GM18520 (cell line): ENCODE data around the gene RAVER1.
"Not testable (repeated sequence)": the region's sequence is repeated elsewhere in the genome, so short reads cannot be mapped to it uniquely, and the experiment has no call there.

Experiments
- ATAC-seq: cut with Tn5 transposase; IDR thresholded peaks from one replicate; pipeline ENCODE4 v1.9.1; 2021; ENCODE audit not compliant: unreplicated experiment

Gene RAVER1

DNA sequence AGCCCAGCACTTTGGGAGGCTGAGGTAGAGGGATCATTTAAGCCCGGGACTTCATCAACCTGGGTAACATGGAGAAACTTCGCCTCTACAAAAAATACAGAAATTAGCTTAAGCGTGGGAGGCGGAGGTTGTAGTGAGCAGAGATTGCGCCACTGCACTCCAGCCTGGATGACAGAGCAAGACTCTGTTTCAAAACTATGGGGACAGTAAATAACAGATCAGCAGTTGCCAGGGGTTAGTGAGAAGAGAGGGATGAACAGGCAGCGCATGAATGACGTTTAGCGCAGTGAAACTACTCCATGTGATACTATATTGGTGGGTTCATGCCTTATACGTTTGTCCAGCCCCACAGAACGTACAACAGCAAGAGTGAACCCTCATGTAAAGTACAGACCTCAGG is 13.2 kb upstream of the RAVER1 start:
- no peak for ATAC-seq

DNA sequence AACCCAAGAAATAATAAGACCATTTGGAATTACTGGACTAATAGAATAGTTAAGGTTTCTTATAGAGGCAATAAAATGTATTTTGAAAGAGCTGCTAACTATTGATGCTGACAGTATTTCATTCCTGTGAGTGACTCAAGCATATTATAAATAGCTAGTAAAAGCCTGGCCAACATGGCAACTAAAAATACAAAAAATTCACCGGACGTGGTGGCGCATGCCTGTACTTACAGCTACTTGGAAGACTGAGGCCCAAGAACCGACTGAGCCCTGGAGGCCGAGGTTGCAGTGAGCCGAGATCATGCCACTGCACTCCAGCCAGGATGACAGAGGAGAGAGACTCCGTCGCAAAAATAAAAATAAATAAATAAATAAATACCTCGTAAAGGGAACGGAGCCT is 11.5 kb upstream of the RAVER1 start:
- no peak for ATAC-seq

DNA sequence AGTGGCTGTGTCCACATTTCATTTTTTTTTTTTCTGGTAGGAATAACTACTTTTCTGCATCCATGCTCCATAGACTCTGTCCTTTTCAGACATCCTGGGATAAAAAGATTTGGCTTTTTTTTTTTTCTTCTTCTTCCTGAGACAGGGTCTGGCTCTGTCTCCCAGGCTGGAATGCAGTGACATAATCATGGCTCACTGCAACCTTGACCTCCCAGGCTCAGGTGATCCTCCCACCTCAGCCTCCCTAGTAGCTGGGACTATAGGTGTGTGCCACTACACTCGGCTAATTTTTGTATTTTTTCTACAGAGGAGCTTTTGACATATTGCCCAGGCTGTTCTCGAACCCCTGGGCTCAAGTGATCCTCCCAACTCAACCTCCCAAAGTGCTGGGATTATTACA is 10.2 kb upstream of the RAVER1 start:
- no peak for ATAC-seq

DNA sequence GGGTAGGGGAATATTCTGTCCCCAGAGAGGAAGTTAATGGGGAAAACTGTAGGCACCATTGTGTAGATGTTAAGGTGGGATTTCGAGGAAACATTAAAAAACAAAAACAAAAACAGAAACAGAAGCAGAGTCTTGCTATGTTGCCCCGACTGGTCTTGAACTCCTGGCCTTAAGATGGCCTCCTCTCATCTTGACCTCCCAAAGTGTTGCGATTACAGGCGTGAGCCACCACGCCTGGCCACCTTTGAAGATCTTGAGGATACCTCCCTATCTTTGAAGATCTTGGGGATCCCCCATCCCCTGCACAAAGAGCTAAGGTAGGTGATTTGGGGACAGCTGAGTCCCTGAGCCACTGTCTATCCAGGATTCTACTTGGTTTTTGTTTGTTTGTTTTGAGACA is 6.6 kb upstream of the RAVER1 start:
- no peak for ATAC-seq

DNA sequence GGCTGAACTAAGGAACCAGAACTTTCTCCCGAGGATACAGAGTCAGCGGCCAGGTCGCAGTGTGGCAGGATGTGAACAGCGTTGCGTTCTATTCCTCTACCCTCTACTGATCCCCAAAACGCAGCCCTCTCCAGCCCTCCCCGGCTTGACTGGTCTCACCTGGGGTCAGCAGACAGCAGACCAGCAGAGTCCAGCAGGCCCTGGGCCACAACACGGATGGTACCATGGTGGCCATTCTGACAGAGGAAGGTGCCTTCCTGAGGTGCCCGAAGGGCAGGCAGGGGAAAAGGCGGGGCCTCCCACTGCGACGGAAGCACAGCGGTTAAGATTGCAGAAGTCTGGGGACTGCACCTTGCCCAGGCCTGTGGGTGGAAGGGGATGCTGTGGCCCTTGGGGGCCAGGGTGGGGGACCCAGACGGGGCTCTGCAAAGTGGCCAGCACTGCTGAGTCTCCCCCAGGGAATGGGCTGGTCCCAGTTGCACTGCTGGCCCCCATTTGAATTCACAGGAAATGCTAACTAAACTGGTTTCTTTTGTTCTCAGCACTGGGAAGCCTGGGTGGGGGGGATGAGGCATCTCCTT is 6.1 kb upstream of the RAVER1 start, which contains the start of gene ICAM3:
Gene ICAM3, minus strand, starts transcription at position 245 of the 581 bp plus-strand sequence. Its CDS starts 10 bp downstream, at position 235.
- peak; percentile 77 for ATAC-seq

DNA sequence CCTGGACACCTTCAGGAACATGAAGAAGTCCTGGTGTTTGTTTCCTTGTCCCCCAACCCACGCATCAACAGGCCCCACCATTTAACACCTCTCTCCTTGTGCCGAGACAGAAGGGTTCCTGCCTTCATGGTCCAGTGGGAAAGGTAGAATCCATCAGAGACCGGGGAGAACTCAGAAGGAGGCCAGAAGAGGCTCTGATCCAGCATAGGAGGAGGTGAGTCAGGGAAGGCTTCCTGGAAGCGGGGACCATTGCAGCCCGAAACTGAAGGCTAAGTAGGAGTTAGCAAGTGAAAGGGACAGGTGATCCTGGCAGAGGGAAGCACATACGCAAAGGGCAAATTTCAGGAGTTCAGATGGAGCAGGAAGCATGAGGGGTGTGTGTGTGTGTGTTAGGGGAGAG is 5.6 kb upstream of the RAVER1 start:
- no peak for ATAC-seq

DNA sequence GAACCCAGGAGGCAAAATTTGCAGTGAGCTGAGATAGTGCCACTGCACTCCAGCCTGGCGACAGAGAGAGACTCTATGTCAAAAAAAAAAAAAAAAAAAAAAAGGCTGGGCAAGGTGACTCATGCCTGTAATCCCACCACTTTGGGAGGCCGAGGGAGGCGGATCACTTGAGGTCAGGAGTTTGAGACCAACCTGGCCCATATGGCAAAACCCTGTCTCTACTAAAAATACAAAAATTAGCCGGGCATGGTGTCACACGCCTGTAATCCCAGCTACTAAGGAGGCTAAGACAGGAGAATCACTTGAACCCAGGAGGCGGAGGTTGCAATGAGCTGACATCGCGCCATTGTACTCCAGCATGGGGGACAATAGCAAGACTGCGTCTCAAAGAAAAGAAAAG is 3.4 kb upstream of the RAVER1 start:
- not testable (repeated sequence) for ATAC-seq

DNA sequence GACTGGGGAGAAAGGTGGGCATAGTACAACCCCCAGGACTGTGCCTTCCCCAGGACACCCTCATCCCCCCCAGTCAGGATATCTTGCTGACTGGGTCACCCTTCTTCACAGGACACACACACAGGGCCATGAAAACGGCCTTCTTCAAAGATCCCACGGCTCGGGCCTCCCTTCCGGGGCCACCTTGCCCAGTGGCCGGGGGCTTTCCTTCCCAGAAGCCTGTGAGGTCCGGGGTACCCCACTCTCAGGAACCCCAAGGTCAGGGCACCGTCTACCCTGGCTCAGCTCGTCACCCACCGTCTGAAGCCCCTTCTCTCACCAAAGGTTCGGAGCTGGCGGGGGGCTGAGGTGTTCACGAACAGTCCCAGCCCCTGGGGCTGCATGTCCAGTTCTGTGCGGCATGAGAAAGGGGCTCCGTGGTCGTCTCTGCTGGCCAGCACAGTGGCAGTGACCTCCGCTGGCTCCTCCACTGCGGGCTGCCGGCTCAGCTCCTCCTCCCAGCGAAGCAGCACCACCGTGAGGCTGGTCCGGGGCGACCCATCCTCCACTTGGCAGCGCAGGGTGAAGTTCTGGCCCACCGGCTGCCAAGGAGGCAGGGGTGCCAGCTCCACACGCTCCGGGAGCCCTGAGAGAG is 2.1 kb upstream of the RAVER1 start:
- no peak for ATAC-seq

DNA sequence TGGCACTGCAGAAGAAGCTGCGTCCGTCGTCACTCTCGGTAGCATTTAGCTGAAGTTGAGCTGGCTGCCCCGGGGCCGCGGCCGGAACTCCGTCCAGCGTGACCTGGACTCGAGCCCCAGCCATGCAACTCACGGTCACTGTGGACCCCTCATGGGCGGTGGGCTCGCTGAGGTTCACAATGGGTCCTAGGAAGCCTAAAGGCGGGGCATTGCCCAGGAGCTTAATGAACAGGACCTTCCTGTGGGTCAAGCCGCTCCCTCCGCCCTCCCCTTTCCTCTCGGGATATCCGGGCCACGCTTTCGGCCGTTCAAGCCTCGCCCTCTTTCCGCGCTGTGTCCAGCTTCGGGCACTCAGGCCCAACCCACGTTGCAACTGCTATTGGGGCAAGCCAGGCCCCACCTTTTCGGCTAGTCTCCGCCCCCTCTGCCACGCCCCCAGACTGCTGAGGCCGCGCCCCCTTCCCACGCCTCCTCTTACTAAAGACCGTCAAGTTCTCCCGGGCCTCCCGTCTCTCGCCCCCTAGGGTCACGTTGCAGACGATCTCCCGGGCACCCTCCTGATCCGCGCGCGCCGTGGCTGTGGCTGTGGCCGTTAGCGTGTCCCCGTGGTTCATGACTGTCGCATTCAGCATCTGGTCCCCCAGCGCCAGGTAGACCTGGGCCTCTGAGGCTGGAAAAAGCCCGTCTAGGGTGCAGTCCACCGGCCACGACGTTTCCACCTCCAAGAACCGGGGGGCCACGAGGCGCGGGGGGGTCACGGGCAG is 1.4 kb upstream of the RAVER1 start:
- ATAC-seq, result no peak

DNA sequence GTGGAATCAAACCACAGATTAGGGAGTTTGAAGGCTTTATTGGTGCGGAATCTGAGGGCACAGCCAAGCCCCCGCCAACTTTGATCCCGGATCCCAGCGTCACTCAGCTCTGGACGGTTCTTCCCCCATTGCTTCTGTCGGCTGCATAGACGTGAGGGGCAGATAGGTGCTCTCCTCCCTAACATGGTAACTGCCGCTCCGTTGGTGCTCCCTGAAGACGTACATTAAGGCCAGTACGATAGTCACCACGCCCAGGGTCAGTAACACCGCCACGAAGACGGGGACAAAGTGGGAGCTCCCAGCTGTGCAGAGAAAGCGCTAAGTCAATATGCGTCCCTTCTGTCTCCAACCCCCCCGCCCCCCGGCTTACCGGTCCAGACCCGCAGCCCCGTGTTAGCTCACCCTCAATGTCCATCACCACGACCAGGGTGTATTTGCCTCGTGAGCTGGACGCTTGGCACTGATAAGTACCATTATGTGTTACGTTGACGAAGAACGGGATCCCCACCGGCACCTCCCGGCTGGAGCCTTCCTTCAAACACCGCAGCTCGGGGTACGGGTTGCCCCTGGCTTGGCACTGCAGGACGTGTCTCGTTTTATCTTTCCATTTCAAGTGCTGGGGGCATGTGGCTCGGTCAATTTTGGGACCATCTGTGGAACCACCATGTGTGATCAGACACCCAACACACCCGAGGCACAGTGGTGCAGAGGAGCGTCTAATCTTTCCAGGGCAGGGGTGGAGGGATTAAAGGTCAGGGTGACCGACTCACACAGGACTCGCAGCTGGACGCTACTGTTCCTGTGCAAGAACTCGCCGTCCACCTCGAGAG is 644 bp upstream of the RAVER1 start:
- ATAC-seq, result no peak

DNA sequence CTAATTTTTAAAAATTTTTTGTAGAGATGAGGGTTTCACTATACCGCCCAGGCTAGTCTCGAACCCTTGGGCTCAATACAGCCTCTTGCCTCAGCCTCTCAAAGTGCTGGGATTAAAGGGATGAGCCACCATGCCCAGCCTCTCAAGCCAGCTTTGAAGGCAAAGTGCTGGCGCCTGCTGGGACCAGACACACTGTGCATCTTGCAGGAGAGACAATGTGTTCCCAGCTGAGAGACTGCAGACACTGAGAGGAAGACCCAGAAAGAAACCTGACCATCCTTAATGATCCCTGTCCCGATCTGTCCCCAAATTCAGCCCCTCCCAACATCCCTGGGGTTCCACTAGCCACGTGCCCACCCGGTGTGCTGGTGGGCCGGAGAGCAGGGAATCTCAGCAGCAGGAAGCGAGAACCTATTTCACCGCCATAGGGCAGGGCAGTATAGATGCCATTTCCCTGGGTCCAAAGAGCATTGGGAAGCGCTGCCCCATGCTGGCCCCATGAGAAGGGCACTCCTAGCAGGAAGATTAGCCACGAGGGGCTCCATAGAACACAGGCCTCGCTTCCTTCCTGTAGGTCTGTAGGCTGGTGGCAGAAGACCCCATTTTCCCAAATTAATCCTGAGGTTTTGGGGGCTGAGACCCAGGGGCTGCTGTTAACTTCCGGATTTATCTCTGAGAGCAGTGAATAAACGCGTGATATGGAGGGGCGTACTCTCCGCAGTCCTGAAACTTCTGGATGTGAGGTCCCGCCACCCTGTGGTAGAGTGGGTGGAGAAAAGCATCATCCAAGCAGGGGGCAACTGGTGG is 968 bp downstream of the RAVER1 start:
- no peak for ATAC-seq

DNA sequence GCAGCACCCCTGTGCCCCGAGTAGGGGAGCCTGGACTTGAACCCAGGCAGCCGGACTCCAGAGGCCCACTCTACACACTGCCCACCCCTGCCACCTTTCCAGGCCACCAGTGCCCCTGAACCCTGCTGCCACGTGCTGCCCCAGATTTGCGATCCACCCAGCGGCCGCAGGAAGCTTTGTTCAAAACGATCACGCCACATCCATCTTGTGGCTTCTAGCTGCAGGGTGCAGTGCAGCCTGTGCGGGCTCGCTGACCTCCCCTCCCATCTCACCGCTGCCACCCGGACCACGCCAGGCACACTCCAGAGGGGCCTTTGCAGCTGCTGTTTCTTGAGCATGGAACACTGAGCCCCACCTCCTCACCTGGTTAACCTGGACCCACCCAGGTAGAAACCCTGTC is 3.8 kb downstream of the RAVER1 start:
- no peak for ATAC-seq

DNA sequence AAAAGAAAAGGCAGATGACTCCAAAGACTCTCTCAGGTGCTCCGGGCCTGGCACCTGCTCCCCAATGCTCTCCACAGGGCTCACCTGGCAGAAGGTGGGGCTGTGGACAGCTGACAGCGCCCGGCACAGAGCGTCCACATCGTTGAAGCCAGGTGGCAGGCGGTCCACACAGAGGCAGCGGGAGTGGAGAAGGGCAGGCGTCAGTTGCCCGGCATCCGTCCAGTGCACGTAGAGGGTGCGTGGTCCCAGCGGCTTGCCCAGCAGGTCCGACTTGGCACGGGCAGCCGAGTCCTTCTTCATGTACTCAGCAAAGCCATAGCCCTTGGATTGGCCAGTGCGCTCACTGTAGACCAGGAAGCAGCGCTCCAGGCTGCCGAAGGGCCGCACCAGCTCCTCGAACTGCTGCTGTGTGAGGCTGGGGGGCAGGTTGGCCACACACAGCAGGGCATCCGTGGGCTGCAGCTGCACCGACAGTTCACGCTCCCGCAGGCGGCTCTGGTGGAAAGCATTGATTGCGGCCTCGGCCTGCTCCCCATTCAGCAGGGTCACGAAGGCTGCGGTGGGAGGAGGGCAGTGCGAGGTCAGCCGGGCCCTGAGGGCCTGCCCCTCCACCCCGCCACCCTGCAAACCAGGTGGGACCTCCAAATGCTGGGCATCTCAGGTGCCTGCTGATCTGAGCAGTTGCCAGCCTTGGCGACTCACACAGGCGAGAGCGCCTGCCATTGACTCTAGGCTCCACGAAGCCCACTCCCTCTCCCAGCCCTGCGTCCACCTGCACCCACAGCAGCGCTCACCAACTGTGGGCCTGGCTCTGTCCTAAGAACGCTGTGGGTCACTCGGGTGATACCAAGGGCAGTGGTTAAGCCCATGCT is 4.5 kb downstream of the RAVER1 start:
- ATAC-seq, result no peak

DNA sequence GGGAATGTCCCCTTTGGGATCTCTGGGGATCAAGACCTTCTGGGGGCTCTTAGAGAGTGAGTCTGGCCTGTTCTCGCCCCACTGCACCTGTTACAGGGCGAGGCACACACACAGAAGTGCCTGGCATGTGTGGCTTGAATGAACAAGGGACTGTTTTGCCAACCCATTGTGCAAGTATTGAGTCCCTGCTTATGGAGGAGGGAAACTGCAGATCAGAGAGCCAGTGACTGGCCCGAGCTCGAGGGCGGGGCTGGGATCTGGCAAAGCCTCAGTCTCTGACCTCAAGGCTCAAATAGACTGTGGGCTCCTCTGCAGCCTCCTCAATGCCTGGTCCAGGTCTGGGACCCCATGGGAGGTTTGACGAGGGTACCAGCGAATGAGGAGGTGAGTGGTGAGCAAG is 5.5 kb downstream of the RAVER1 start:
- no peak for ATAC-seq

DNA sequence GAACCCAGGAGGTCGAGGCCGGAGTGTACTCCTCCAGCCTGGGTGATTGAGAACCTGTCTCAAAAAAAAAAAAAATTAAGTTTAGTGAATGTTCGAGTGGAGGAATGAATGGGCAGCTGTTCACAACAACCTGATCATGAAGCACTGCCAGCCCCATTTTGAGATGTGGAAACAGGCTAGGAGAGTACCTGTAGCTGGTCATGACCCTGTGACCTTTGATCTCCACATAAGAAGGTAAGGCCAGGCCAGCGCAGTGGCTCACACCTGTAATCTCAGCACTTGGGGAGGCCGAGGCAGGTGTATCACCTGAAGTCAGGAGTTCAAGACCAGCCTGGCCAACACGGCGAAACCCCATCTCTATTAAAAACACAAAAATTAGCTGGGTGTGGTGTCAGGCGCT is 7.6 kb downstream of the RAVER1 start:
- no peak for ATAC-seq

DNA sequence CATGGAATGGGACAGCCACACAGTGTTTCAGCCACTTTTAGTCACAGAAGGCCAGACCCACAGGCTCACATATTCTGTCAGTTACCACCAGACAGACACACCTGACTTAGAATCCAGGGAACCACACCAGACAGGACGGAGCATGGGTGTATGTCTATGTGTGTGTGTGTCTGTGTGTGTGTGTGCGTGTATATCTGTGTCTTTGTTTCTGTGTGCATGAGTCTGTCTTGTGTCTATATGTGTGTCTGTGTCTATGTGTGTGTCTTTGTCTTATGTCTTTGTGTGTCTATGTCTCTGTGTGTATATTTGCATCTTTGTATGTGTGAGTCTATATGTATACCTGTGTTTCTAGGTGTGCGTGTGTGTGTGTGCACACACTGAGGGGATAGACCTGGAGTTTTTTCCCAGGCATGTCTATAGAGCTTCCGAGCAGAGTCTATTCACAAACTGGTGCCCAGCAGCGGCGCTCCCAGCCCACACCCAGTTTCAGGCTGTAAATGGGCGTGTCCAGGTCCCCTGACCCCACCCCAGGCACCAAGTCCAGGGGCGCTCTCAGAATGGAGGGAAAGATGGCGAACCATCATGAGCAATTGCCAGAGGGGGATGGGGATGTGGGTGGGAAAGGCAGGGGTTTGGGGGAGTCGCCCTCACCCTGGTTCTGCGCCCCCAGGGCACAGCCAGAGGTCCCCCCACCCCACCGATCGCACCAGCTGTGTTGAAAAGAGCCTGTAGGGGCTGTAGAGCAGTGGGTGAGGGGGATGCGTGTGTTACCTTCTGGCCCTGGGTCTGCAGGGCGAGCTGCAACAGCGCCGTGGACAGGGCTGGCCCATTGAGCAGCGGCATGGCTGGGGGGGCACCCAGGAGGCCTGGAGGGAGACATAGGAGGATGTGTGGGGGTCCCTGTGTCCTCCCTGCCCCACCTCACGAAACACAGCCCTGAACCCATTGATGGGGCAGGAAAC is 11.2 kb downstream of the RAVER1 start:
- ATAC-seq, result no peak

DNA sequence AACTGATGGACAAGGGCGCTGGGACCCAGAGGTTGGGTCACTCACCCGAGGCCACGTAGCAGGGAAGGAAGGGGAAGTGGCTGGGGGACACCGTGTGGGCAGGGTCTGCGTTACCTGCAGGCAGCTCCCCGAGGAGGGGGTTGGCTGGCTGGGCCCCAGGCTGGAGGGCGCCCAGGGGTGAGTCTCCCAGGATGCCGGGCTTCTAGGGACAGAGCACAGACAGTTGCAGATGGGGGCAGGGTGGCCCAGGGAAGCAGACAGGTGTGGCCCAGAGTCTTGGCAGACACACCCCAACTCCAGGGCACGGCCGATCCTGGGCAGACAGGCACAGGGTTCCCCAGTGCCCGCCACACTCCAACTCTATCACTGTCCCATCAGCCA is 11.9 kb downstream of the RAVER1 start:
- no peak for ATAC-seq

DNA sequence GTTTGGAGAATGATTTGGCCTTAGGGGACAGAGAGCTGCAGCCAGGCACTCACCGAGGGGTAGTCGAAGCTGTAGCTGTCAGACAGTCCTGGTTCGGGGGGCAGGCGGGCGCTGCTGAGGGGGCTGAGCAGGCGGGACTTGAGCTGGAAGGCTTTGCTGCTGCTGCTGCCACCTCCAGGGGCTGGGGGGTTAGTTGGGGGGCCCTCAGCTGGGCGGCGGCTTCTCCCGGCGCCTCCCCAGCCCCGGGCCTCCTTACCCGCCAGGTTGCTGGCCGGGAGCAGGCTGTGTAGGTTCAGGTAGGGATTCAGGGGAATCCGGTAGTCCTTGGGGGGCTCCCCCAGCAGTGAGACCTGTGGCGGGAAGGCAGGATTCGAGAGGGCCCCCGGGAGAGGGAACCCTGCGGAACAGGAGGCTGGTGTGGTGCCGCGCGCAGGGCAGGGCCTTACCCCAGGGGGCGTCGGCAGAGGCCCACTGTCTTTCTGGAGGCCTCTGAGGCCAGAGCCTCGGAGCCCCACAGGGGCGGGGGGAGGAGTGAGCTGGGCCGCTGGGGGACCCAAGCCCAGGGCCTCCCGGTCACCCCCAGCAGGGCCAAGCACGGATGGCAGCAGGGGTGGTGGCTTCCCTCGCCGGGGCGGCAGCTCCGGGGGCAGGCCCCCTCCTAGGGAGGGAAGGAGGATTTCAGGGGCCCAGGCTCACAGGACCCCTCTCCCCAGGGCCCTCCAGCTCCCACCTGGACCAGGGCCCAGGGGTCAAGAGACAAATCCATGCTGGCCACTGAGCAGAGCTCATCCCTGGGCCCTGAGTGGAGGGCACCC is 12.5 kb downstream of the RAVER1 start:
- no peak for ATAC-seq
